Cerebellar nuclear complex (tissue), 1 donor: ENCODE results near the gene FAM237A.
A peak's percentile ranks its signal among the peaks of the same experiment; 100 is the strongest.

ENCODE experiments used
- DNase-seq, 2 experiments: peaks; one replicate each; lab custom pipeline; 2025; lab: John Stamatoyannopoulos, UW

Gene FAM237A

DNA sequence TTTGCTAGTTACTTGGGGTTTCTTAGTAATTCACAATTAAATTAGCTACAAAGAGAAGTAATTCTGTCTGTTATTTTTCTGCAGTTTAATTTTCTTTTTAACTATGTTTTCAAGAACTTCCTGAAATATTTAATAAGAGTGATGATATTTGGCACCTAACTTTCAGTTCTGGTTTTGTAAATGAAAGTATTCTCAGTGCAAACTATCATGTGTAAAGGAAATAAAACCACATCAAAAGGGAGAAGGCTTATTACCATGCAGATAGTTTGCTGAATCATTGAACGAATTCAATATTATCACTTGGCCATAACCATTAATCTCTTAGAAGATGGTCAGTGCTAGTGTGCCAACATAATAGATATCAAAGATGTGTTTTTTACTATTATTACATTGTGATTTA, 46.7 kb downstream of the FAM237A start:
- no peak for DNase-seq

DNA sequence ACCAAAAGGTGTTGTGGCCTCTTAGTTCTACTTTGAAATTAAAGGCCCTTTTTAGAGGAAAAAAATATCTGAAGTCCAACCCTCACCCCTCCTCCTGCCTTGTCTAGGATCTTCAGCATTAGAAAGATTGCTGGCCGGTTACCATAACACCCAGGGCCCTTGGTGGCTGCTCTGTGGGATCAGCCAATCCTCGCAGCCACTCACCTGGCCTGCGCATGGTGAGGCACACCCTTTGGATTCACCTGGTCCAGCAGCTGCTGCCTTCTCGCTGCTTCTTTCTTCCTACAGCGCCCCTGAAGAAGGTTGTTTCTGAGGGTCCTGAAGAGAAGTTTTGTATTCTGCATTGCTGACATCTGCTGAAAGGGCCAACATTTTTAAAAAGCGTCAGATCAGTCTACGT, 50.7 kb downstream of the FAM237A start:
- no peak for DNase-seq

DNA sequence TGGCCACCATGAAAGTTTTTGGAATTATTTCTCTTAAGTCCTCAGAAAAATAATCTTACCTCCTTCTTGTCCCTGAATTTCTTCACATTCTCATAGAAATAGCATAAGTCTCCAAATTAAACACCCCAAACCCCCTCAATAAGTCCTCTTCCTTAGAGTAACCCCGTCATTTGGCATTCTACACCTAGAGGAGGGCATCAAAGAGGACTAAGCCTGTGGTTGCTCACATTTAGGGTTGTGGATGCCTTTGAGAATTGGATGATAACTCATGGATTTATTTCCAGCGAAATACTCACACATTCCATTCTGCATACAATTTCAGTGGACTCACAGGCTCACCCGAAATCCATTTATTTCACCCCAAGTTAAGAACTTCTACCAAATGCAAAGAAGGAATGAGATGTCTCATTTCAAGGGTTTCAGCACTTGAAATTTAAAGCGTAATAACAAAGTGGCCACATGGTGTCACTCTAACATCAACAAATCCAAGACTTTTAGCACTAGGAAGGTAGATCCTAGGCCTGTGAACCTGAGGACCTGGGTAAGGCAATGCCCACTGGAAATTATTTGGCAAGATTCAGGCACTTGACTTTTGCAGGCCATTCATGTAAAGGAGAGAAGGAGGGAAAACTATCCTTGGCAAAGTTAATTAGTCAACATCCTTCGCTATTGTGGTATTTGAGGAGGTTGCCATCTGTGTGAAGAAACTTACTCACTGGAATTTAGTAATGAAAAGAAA, 51.3 kb downstream of the FAM237A start:
- DNase-seq, result peak in 1 of 2 experiments; percentile 26

DNA sequence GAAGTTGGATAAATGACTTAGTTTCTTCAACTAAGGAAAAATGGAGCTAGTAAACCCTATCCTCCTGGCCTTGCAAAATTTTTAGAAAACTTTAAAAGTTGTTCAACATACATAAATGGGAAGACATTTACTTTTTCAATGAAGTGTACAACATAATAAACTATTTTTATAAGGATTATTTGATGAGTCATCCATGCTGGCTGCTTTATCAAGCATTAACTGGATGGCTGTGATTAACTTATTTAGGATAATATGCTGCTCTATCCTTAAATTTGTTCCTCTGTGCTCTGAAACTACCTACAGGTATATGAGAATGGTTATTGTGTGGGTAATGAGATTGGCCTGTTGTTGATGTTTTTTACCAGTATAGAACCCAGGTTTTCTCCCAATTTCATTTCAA, 54.6 kb downstream of the FAM237A start:
- no peak for DNase-seq

DNA sequence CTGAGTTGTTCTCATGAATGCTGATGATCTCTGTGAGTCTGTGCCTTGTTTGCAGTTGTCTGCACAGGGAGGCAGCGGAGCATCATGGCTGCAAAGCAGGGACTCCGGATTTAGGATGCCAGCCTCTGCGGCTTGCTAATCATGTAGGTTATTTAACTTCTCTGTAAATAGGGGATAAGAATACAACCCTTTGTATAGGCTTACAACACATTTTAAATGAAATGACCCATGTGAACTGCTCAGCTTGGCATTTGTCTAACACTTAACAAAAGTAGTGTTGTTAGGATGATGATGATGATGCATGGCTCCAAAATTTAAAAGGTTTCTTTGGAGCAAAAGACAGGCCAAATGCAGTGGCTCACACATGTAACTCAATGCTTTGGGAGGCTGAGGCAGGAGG, 56.5 kb downstream of the FAM237A start:
- no peak for DNase-seq
